ENCODE data around the gene ME2. TPM values are rescaled to one million over a fixed set of nuclear protein-coding genes. Genes with fewer than 3 reads are reported as not detected.

ME2 gene
- total and polyA plus RNA-seq, 9 of the 15 experiments (the other 6 are each of a cell fraction or from before 2014, with no cell fraction given) = 12.3 to 54.4 (median 36.2) TPM

DNA sequence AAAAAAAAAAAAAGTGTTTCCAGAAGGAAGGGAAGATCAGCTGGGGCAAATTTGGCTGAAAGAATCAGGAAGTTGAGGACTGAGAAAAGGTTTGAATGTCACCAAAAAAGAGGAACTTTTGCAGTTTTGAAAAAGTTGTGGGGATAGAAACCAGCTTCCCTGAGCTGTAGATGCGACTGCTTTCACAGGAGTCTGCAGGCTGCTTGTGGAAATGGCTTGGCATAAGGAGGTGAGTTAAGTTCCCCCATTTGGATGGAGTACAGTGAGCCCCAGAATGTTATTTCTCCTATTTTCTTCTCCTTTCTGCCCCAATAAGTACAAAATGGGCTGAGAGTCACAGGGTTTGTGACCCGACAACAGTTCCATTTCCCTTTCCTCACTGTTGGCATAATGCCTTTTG, 16.5 kb upstream of the ME2 start (continued):
- TF ChIP-seq BRD9 (IDR thresholded peaks at IDR 0.05; ENCODE audit: low read depth, partially characterized antibody) = no peak
- TF ChIP-seq XRCC3 (IDR thresholded peaks at IDR 0.05) = no peak
- no peak for TF ChIP-seq ATF7 (IDR thresholded peaks at IDR 0.05)
- no peak for TF ChIP-seq ZNF780A (CRISPR knock-in tag; IDR thresholded peaks at IDR 0.05)
- TF ChIP-seq, protein P1, sequence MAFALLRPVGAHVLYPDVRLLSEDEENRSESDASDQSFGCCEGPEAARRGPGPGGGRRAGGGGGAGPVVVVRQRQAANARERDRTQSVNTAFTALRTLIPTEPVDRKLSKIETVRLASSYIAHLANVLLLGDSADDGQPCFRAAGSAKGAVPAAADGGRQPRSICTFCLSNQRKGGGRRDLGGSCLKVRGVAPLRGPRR (CRISPR knock-in tag; IDR thresholded peaks at IDR 0.05) = no peak
- TF ChIP-seq, protein P2, sequence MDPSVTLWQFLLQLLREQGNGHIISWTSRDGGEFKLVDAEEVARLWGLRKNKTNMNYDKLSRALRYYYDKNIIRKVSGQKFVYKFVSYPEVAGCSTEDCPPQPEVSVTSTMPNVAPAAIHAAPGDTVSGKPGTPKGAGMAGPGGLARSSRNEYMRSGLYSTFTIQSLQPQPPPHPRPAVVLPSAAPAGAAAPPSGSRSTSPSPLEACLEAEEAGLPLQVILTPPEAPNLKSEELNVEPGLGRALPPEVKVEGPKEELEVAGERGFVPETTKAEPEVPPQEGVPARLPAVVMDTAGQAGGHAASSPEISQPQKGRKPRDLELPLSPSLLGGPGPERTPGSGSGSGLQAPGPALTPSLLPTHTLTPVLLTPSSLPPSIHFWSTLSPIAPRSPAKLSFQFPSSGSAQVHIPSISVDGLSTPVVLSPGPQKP (CRISPR knock-in tag; IDR thresholded peaks at IDR 0.05) = no peak
- no peak for TF ChIP-seq NELFE (IDR thresholded peaks at IDR 0.05; ENCODE audit: insufficient read depth, insufficient read length)

DNA sequence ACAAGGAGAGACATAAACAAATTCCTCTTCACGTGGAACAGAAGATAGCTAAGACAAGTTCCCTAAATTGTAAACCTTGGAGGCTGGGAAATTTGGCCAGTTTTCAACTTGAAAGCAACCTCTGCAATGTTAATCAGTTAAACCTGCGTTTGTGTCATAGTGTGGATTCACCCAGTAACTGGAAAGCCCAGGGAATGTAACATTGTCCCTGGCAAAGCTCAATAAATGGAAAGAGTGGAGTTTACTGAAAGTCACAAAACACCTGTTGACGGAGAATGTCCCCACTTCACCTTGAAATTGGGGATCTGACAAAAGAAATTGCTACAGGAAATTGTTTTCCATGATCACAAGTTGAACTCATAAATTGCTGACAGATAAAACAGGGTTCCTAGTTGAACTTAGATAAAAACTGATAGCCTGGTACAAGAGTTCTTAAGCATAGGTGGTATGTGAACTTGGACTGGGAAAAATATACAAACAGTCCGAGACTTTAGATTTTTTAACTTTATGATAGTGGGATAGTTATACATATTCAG, 15.0 kb upstream of the ME2 start:
- no peak overlapping the region for H2AFZ ChIP-seq (ENCODE audit: low read depth, low read length)
- FAIRE-seq = no peak
- CTCF ChIA-PET (ENCODE audit: low intra/inter-chr PET ratio) = no interaction called here
- no peaks in the 10 kb centered on the region for H3K9me3 ChIP-seq (replicated peaks; ENCODE audit: control insufficient read depth, insufficient read depth, low read depth, low read length)
- no peaks in the 10 kb centered on the region; a peak in 1 of 5 replicates for H3K27me3 ChIP-seq (ENCODE audit: control insufficient read depth in 2 of 2, insufficient read depth in 2 of 2, low read length in 2 of 2)
- H3K36me3 ChIP-seq (ENCODE audit: control insufficient read depth, insufficient read depth, low read length) = no peaks in the 10 kb centered on the region
- H3K4me3 ChIP-seq = no peak overlapping the region
- intact Hi-C loops (cut with micrococcal nuclease) (loop anchor here (5.0 kb wide), 1 partner anchor 357 kb away; no protein-coding TSS in a partner anchor), in situ Hi-C loops (cut with MboI) (no loop called here)
- BruUV-seq (replicated peaks) = no TSS peak
- ATAC-seq = no peak
- 21% methylated on average over 4 of the region's 4 CpGs for WGBS (ENCODE audit: insufficient coverage, low coverage, missing lambda C conversion rate)
- H3K27ac ChIP-seq (ENCODE audit: extremely low read depth, low read depth, low read length) = no peak overlapping the region
- no peaks in the 10 kb centered on the region for H4K20me1 ChIP-seq (replicated peaks; ENCODE audit: control insufficient read depth, insufficient read depth, low read length)
- POLR2A ChIA-PET = interaction anchor here (1.3 kb wide), 1 partner anchor 15 kb away, joined by 5 read pairs; the partner anchor contains the start of gene ME2
- no peaks in the 10 kb centered on the region for H3K79me2 ChIP-seq (ENCODE audit: control insufficient read depth, insufficient read depth, low read length)
- no peak overlapping the region for H3K4me2 ChIP-seq (ENCODE audit: insufficient read depth, low read length)
- H3K9ac ChIP-seq (ENCODE audit: insufficient read depth in 1 of 2, low read depth in 2 of 2, low read length in 2 of 2) = no peak overlapping the region
- no peak for DNase-seq (ENCODE audit: extremely low read depth in 1 of 4, low spot score in 3 of 4)
- H3K4me1 ChIP-seq (replicated peaks in 1 of 2; ENCODE audit: control insufficient read depth in 2 of 2, insufficient read depth in 2 of 2, low read length in 2 of 2) = peaks cover 0 to 4% of the 10 kb centered on the region in 2 experiments; a peak in 1 of 5 replicates
- TF ChIP-seq SRSF1 (IDR thresholded peaks at IDR 0.05; ENCODE audit: low read depth, low read length) = no peak
- H3K9me1 ChIP-seq (ENCODE audit: control insufficient read depth, insufficient read depth, low read length) = no peaks in the 10 kb centered on the region

All from K562 (cell line).